Measurements from ENCODE around the gene PPP1R9B.
A peak's percentile ranks its signal among the peaks of the same experiment; 100 is the strongest.

Gene PPP1R9B

GRCh38 chr17:50187751-50188530, 37.5 kb upstream of the PPP1R9B start:
- DNase-seq = no peak

GRCh38 chr17:50187394-50187725, 36.9 kb upstream of the PPP1R9B start:
- no peak for DNase-seq

GRCh38 chr17:50186661-50187393, 36.4 kb upstream of the PPP1R9B start:
- DNase-seq = no peak

GRCh38 chr17:50185631-50186471, 35.4 kb upstream of the PPP1R9B start:
- DNase-seq = no peak

- DNase-seq = no peak
Measured at GRCh38 chr17:50184611-50185398, 34.3 kb upstream of the PPP1R9B start.

GRCh38 chr17:50184064-50184463, 33.6 kb upstream of the PPP1R9B start:
- DNase-seq = no peak

GRCh38 chr17:50183421-50183994, 33.0 kb upstream of the PPP1R9B start:
- peak; percentile 63 for DNase-seq

- DNase-seq = no peak
Measured at GRCh38 chr17:50182783-50183420, 32.4 kb upstream of the PPP1R9B start.

GRCh38 chr17:50181591-50182560, 31.4 kb upstream of the PPP1R9B start:
- DNase-seq = no peak

GRCh38 chr17:50181144-50181543, 30.7 kb upstream of the PPP1R9B start:
- DNase-seq = no peak

- DNase-seq = no peak
Measured at GRCh38 chr17:50180620-50181019, 30.1 kb upstream of the PPP1R9B start.

- no peak for DNase-seq
Measured at GRCh38 chr17:50180111-50180510, 29.6 kb upstream of the PPP1R9B start.

GRCh38 chr17:50177983-50178834, 27.7 kb upstream of the PPP1R9B start:
- peak; percentile 87 for DNase-seq

- no peak for DNase-seq
Measured at GRCh38 chr17:50177476-50177875, 27.0 kb upstream of the PPP1R9B start.

GRCh38 chr17:50176559-50177357, 26.3 kb upstream of the PPP1R9B start:
- DNase-seq = no peak

GRCh38 chr17:50175035-50175807, 24.7 kb upstream of the PPP1R9B start:
- DNase-seq = no peak

- no peak for DNase-seq
Measured at GRCh38 chr17:50174444-50174843, 24.0 kb upstream of the PPP1R9B start.
